ENCODE results near the gene PTPRT.

Gene PTPRT

DNA sequence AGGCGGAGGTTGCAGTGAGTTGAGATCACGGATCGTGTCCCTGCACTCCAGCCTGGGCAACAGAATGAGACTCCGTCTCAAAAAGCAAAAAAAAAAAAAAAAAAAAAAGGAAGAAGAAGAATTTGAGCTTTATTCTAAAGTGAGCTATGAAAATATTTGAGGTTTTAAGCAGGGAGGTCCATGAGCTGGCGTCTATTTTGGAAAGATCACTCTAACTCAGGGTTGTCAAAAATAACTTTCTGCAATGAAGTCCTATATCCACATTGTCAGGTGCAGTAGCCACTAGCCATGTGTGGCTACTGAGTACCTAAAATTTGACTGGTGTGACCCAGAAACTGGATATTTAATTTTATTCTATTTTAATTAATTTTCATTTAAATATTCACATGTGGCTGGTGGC lies 217.1 kb downstream of the PTPRT start:
- Histone ChIP-seq H3K27ac (ENCODE audit: low read length) (no peak overlapping the region), H3K4me2 (ENCODE audit: insufficient read depth, low read length) (no peak overlapping the region), H3K4me1 (ENCODE audit: insufficient read depth, low read length) (no peaks in the 10 kb centered on the region), H3K9ac (ENCODE audit: low read depth, low read length) (no peak overlapping the region), H3K27me3 (ENCODE audit: insufficient read depth, low read length, poor library complexity) (no peaks in the 10 kb centered on the region), H3K36me3 (ENCODE audit: insufficient read depth, low read length) (no peaks in the 10 kb centered on the region), H3K9me3 (ENCODE audit: insufficient read depth, low read length, severe bottlenecking) (no peaks in the 10 kb centered on the region), H2AFZ (ENCODE audit: low read depth, low read length) (no peak overlapping the region), H3K4me3 (ENCODE audit: low read depth in 1 of 2, low read length in 2 of 2) (no peak overlapping the region), H3K79me2 (ENCODE audit: insufficient read depth, low read length) (no peaks in the 10 kb centered on the region), H4K20me1 (ENCODE audit: insufficient read depth, low read length) (no peaks in the 10 kb centered on the region)
- no peak for ATAC-seq (ENCODE audit: insufficient read depth, low read depth)
- TF ChIP-seq, protein P1, sequence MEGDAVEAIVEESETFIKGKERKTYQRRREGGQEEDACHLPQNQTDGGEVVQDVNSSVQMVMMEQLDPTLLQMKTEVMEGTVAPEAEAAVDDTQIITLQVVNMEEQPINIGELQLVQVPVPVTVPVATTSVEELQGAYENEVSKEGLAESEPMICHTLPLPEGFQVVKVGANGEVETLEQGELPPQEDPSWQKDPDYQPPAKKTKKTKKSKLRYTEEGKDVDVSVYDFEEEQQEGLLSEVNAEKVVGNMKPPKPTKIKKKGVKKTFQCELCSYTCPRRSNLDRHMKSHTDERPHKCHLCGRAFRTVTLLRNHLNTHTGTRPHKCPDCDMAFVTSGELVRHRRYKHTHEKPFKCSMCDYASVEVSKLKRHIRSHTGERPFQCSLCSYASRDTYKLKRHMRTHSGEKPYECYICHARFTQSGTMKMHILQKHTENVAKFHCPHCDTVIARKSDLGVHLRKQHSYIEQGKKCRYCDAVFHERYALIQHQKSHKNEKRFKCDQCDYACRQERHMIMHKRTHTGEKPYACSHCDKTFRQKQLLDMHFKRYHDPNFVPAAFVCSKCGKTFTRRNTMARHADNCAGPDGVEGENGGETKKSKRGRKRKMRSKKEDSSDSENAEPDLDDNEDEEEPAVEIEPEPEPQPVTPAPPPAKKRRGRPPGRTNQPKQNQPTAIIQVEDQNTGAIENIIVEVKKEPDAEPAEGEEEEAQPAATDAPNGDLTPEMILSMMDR (IDR thresholded peaks at IDR 0.05; ENCODE audit: borderline replicate concordance, extremely low read depth, low read length, poor library complexity, severe bottlenecking): no peak
- TF ChIP-seq EZH2 (IDR thresholded peaks at IDR 0.05; ENCODE audit: borderline replicate concordance, low read depth, low read length, severe bottlenecking): no peak
- no peak for DNase-seq

DNA sequence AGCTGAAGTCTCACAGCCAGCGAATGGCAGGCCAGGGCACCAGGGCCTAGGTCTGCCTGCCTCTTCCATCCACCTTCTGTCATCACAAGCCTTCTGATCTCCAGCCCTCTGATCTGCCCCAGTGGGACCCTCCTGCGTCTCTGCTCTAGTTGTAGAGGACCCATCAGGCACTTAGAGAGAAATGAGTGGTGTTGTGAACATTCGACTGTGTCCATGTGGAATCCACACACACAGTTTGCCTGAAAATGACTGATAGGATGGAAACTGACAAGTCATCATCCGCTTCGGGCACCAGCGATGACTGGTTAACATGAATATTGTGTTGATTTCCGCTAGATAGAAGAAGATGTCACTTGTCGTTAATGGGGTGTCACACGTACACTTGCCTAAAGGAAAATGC lies 221.0 kb downstream of the PTPRT start:
- Histone ChIP-seq H3K79me2 (ENCODE audit: insufficient read depth, low read length) (no peaks in the 10 kb centered on the region), H3K4me1 (ENCODE audit: insufficient read depth, low read length) (no peaks in the 10 kb centered on the region), H3K9ac (ENCODE audit: low read depth, low read length) (no peak overlapping the region), H3K4me2 (ENCODE audit: insufficient read depth, low read length) (no peak overlapping the region), H3K27ac (ENCODE audit: low read length) (no peak overlapping the region), H2AFZ (ENCODE audit: low read depth, low read length) (no peak overlapping the region), H3K4me3 (ENCODE audit: low read depth in 1 of 2, low read length in 2 of 2) (no peak overlapping the region), H3K36me3 (ENCODE audit: insufficient read depth, low read length) (no peaks in the 10 kb centered on the region), H4K20me1 (ENCODE audit: insufficient read depth, low read length) (no peaks in the 10 kb centered on the region), H3K9me3 (ENCODE audit: insufficient read depth, low read length, severe bottlenecking) (no peaks in the 10 kb centered on the region), H3K27me3 (ENCODE audit: insufficient read depth, low read length, poor library complexity) (peaks cover 6% of the 10 kb centered on the region)
- no peak for DNase-seq
- no peak for ATAC-seq (ENCODE audit: insufficient read depth, low read depth)
- TF ChIP-seq EZH2 (IDR thresholded peaks at IDR 0.05; ENCODE audit: borderline replicate concordance, low read depth, low read length, severe bottlenecking): no peak
- TF ChIP-seq, protein P1 (IDR thresholded peaks at IDR 0.05; ENCODE audit: borderline replicate concordance, extremely low read depth, low read length, poor library complexity, severe bottlenecking): no peak

DNA sequence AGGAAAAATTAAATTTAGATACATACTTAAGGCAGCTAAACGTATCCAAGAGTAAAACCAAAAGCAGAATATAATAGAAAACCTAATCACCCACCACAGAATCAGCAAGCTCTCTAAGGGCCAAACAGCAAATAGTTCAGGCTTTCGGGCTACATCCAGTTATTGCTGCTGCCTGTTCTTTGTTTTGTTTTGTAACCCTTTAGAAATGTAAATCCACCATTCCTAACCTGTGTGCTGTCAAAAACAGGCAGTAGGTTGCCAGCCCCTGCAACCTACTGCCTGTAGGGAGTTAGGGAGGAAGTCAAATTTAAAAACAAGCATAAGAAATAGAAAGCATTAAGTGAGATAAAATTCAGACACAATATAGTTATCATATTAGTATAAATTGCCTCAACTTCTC lies 225.9 kb downstream of the PTPRT start:
- H2AFZ ChIP-seq (ENCODE audit: low read depth, low read length): no peak overlapping the region
- TF ChIP-seq EZH2 (IDR thresholded peaks at IDR 0.05; ENCODE audit: borderline replicate concordance, low read depth, low read length, severe bottlenecking): no peak
- TF ChIP-seq, protein P1 (IDR thresholded peaks at IDR 0.05; ENCODE audit: borderline replicate concordance, extremely low read depth, low read length, poor library complexity, severe bottlenecking): no peak
- H3K4me3 ChIP-seq (ENCODE audit: low read depth in 1 of 2, low read length in 2 of 2): no peak overlapping the region
- H3K4me1 ChIP-seq (ENCODE audit: insufficient read depth, low read length): no peaks in the 10 kb centered on the region
- H3K9me3 ChIP-seq (ENCODE audit: insufficient read depth, low read length, severe bottlenecking): no peaks in the 10 kb centered on the region
- ATAC-seq (ENCODE audit: insufficient read depth, low read depth) (no peak), DNase-seq (no peak)
- peaks cover 9% of the 10 kb centered on the region for H3K27me3 ChIP-seq (ENCODE audit: insufficient read depth, low read length, poor library complexity)
- H3K79me2 ChIP-seq (ENCODE audit: insufficient read depth, low read length): no peaks in the 10 kb centered on the region
- no peak overlapping the region for H3K4me2 ChIP-seq (ENCODE audit: insufficient read depth, low read length)
- no peak overlapping the region for H3K9ac ChIP-seq (ENCODE audit: low read depth, low read length)
- no peaks in the 10 kb centered on the region for H3K36me3 ChIP-seq (ENCODE audit: insufficient read depth, low read length)
- H3K27ac ChIP-seq (ENCODE audit: low read length): no peak overlapping the region
- H4K20me1 ChIP-seq (ENCODE audit: insufficient read depth, low read length): no peaks in the 10 kb centered on the region; the same call in 1 of the 2 replicates

DNA sequence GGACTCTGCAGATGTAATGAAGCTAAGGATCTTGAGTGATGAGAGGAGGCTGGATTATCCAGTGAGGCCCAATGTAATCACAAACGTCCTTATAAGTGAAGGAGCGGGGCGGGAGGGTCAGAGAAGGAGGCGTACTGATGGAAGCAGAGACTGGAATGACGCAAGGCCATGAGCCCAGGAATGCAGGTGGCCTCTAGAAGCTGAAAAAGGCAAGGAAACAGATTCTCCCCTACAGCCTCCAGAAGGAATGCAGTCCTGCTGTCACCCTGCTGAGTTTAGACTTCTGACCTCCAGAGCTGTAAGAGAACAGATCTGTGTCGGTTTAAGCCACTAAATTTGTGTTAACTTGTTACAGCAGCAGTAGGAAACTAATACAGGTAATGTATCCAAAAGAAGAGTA lies 227.9 kb downstream of the PTPRT start:
- Histone ChIP-seq H3K27me3 (ENCODE audit: insufficient read depth, low read length, poor library complexity) (peaks cover 9% of the 10 kb centered on the region), H4K20me1 (ENCODE audit: insufficient read depth, low read length) (no peaks in the 10 kb centered on the region; the same call in 1 of the 2 replicates), H3K9ac (ENCODE audit: low read depth, low read length) (no peak overlapping the region), H3K79me2 (ENCODE audit: insufficient read depth, low read length) (no peaks in the 10 kb centered on the region), H3K9me3 (ENCODE audit: insufficient read depth, low read length, severe bottlenecking) (no peaks in the 10 kb centered on the region), H3K36me3 (ENCODE audit: insufficient read depth, low read length) (no peaks in the 10 kb centered on the region), H3K4me2 (ENCODE audit: insufficient read depth, low read length) (no peak overlapping the region), H3K4me3 (ENCODE audit: low read depth in 1 of 2, low read length in 2 of 2) (no peak overlapping the region), H3K27ac (ENCODE audit: low read length) (no peak overlapping the region), H2AFZ (ENCODE audit: low read depth, low read length) (no peak overlapping the region), H3K4me1 (ENCODE audit: insufficient read depth, low read length) (no peaks in the 10 kb centered on the region)
- TF ChIP-seq, protein P1 (IDR thresholded peaks at IDR 0.05; ENCODE audit: borderline replicate concordance, extremely low read depth, low read length, poor library complexity, severe bottlenecking): no peak
- TF ChIP-seq EZH2 (IDR thresholded peaks at IDR 0.05; ENCODE audit: borderline replicate concordance, low read depth, low read length, severe bottlenecking): no peak
- no peak for ATAC-seq (ENCODE audit: insufficient read depth, low read depth)
- no peak for DNase-seq
